Mesenchymal stem cell (in vitro differentiated cells and primary cell): Measurements from ENCODE around the gene MTUS2.
A peak's percentile ranks its signal among the peaks of the same experiment; 100 is the strongest.

Source experiments
- DNase-seq: peaks from one replicate; pipeline ENCODE4 v3.0.0-alpha.2; 2013
- H2AFZ ChIP-seq: one replicate; pipeline ENCODE4 v1.6.1; 2013; ENCODE audit warnings: low read depth, mild to moderate bottlenecking, control low read depth, inconsistent platforms, low read length, moderate library complexity
- H2AK5ac ChIP-seq: 2 replicates; pipeline ENCODE4 v1.6.1; 2013; ENCODE audit warnings: low read length, moderate library complexity, mild to moderate bottlenecking, inconsistent platforms; ENCODE audit not compliant: severe bottlenecking
- H2BK120ac ChIP-seq: one replicate; pipeline ENCODE4 v1.6.1; 2013; ENCODE audit warnings: low read depth, mild to moderate bottlenecking, inconsistent platforms, low read length, moderate library complexity
- H2BK12ac ChIP-seq, 2 experiments: one replicate each; pipeline ENCODE4 v1.6.1; 2013; ENCODE audit warnings: inconsistent platforms in 2 of 2, low read length in 2 of 2, mild to moderate bottlenecking in 2 of 2, moderate library complexity in 2 of 2, control low read depth in 1 of 2
- H2BK15ac ChIP-seq: one replicate; pipeline ENCODE4 v1.6.1; 2013; ENCODE audit warnings: mild to moderate bottlenecking, low read depth, inconsistent platforms; ENCODE audit not compliant: poor library complexity, severe bottlenecking
- H2BK5ac ChIP-seq: 2 replicates; pipeline ENCODE4 v1.6.1; 2013; ENCODE audit warnings: low read depth, mild to moderate bottlenecking, low read length, control low read depth, inconsistent platforms; ENCODE audit not compliant: poor library complexity, severe bottlenecking
- H3K14ac ChIP-seq, 2 experiments: one replicate each; pipeline ENCODE4 v1.6.1; 2013; ENCODE audit warnings: inconsistent platforms in 2 of 2, low read length in 2 of 2, control low read depth in 1 of 2, mild to moderate bottlenecking in 1 of 2, moderate library complexity in 1 of 2
- H3K18ac ChIP-seq, 2 experiments: one replicate each; pipeline ENCODE4 v1.6.1; 2013; ENCODE audit warnings: inconsistent platforms in 2 of 2, low read length in 2 of 2, control low read depth in 1 of 2, low read depth in 1 of 2, mild to moderate bottlenecking in 1 of 2
- H3K23ac ChIP-seq, 2 experiments: one replicate each; pipeline ENCODE4 v1.6.1; 2013; ENCODE audit warnings: inconsistent platforms in 2 of 2, low read length in 2 of 2, mild to moderate bottlenecking in 2 of 2, moderate library complexity in 2 of 2, control low read depth in 1 of 2
- H3K27ac ChIP-seq: 2 replicates; pipeline ENCODE4 v1.5.1; 2013; ENCODE audit warnings: mild to moderate bottlenecking, moderate library complexity, low read length, control low read depth, inconsistent platforms; ENCODE audit not compliant: poor library complexity, severe bottlenecking
- H3K27me3 ChIP-seq, 2 experiments: 2 replicates each; pipeline versions ENCODE4 v1.6.1 to v1.7.0; 2013; ENCODE audit warnings: low read length in 2 of 2, mild to moderate bottlenecking in 2 of 2, moderate library complexity in 2 of 2, control low read depth in 1 of 2, inconsistent platforms in 1 of 2; ENCODE audit not compliant: control insufficient read depth in 1 of 2, insufficient read depth in 1 of 2
- H3K36me3 ChIP-seq, 2 experiments: 2 replicates each; pipeline versions ENCODE4 v1.6.1 to v1.7.0; 2013; ENCODE audit warnings: low read length in 2 of 2, control low read depth in 1 of 2, inconsistent platforms in 1 of 2, low read depth in 1 of 2, mild to moderate bottlenecking in 1 of 2; ENCODE audit not compliant: insufficient read depth in 2 of 2, control insufficient read depth in 1 of 2
- H3K4ac ChIP-seq, 2 experiments: one replicate each; pipeline ENCODE4 v1.6.1; 2013; ENCODE audit warnings: inconsistent platforms in 2 of 2, low read length in 2 of 2, mild to moderate bottlenecking in 2 of 2, moderate library complexity in 2 of 2, control low read depth in 1 of 2, low read depth in 1 of 2
- H3K4me1 ChIP-seq: 2 replicates; pipeline ENCODE4 v1.6.1; 2013; ENCODE audit warnings: low read depth, low read length, control low read depth; ENCODE audit not compliant: control insufficient read depth, insufficient read depth
- H3K4me2 ChIP-seq: 2 replicates; pipeline ENCODE4 v1.6.1; 2013; ENCODE audit warnings: low read length, mild to moderate bottlenecking, inconsistent platforms; ENCODE audit not compliant: poor library complexity, severe bottlenecking
- H3K4me3 ChIP-seq, 2 experiments: 2 replicates each; pipeline versions ENCODE4 v1.5.1 to v1.7.0; 2013; ENCODE audit warnings: low read length in 2 of 2, mild to moderate bottlenecking in 2 of 2, control low read depth in 1 of 2, low read depth in 1 of 2; ENCODE audit not compliant: insufficient read depth in 1 of 2
- H3K79me1 ChIP-seq: replicated peaks from 2 replicates; pipeline ENCODE4 v1.6.1; 2013; ENCODE audit warnings: mild to moderate bottlenecking, control low read depth, low read length, inconsistent platforms; ENCODE audit not compliant: poor library complexity, severe bottlenecking
- H3K9ac ChIP-seq: 2 replicates; pipeline ENCODE4 v1.7.0; 2013; ENCODE audit warnings: mild to moderate bottlenecking, low read length, moderate library complexity
- H3K9me3 ChIP-seq: 2 replicates; pipeline ENCODE4 v1.7.0; 2013; ENCODE audit warnings: mild to moderate bottlenecking, low read length; ENCODE audit not compliant: control insufficient read depth
- H4K8ac ChIP-seq: one replicate; pipeline ENCODE4 v1.6.1; 2013; ENCODE audit warnings: inconsistent platforms, mild to moderate bottlenecking, low read length, moderate library complexity
- H4K91ac ChIP-seq: one replicate; pipeline ENCODE4 v1.6.1; 2013; ENCODE audit warnings: mild to moderate bottlenecking, low read length, inconsistent platforms
- WGBS: methylation state at CpG from one replicate; pipeline ENCODE4 v1.1.7; 2013; ENCODE audit warnings: mixed read lengths; 5-methylcytosine and 5-hydroxymethylcytosine counted together

Gene MTUS2

DNA sequence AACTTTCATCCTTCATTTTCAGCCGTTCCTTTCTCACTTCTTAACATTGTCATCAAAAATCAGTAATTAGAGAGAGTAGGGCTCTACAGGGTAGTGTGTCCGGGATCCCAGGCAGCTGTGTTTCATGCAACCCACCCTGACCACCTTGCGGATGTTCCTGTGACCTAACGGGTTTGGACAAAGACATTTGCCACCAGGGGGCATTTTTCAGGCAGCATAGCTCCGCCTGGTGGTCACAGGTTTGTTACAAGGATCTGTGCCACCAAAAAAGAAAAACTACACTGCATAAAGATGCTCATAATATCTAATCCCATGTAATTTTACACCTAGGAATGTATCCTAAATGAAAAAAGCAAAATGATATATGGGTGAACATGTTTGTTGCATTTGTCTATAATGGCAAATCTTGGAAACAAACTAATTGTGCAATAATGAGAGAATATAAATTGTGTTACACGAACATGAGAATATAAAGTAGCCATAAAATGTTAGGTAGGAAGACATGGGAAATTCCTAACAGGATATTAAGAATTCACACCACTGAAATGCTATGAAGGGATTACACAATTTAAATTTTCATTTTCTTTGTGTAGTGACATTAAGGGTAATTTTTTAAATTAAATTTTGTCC lies 652.3 kb downstream of the MTUS2 start:
- Histone ChIP-seq H3K18ac (no peak overlapping the region), H3K9me3 (no peaks in the 10 kb centered on the region), H2BK5ac (no peak overlapping the region), H2BK12ac (no peak overlapping the region), H3K4me2 (no peak overlapping the region), H2AK5ac (no peak overlapping the region), H2AFZ (no peak overlapping the region), H3K4me1 (no peaks in the 10 kb centered on the region), H3K4me3 (no peak overlapping the region), H3K23ac (no peak overlapping the region), H3K14ac (no peak overlapping the region), H3K79me1 (no peaks in the 10 kb centered on the region), H2BK120ac (no peak overlapping the region), H4K8ac (no peak overlapping the region), H3K9ac (no peak overlapping the region), H2BK15ac (no peak overlapping the region), H3K4ac (no peak overlapping the region), H3K36me3 (no peaks in the 10 kb centered on the region), H3K27me3 (peaks cover 3 to 4% of the 10 kb centered on the region in 2 experiments), H3K27ac (no peak overlapping the region), H4K91ac (no peak overlapping the region)
- DNase-seq, result peak; percentile 76
- WGBS, result 42% methylated on average over 6 of the region's 6 CpGs

DNA sequence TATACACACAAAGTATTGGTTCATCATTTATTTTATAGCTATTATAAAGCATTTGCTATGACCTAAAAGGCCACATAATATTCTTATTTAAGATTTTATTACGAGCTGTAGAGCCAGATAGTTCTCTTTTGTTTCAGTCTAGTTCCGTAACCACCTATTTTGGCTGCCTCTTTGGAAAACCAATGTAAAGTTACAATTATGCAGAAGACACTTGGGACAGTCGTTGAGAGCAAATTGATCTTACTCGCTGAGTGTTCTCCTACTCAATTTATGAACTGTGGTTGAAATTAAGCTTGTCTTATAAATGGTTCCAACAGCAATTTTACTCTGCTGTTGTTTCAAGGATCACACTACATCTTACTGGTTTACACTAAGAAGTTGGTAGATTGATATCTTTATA lies 653.0 kb downstream of the MTUS2 start:
- Histone ChIP-seq H3K18ac (no peak overlapping the region), H4K8ac (no peak overlapping the region), H3K9ac (no peak overlapping the region), H3K27ac (no peak overlapping the region), H2BK5ac (no peak overlapping the region), H4K91ac (no peak overlapping the region), H3K23ac (no peak overlapping the region), H3K36me3 (no peaks in the 10 kb centered on the region), H3K14ac (no peak overlapping the region), H3K9me3 (no peaks in the 10 kb centered on the region), H3K4me2 (no peak overlapping the region), H2AFZ (no peak overlapping the region), H3K4ac (no peak overlapping the region), H2BK15ac (no peak overlapping the region), H3K27me3 (peaks cover 3 to 4% of the 10 kb centered on the region in 2 experiments), H2BK12ac (no peak overlapping the region), H3K4me1 (no peaks in the 10 kb centered on the region), H3K79me1 (no peaks in the 10 kb centered on the region), H2BK120ac (no peak overlapping the region), H3K4me3 (no peak overlapping the region), H2AK5ac (no peak overlapping the region)
- WGBS, result 88% methylated on average over 4 of the region's 4 CpGs
- DNase-seq, result no peak

DNA sequence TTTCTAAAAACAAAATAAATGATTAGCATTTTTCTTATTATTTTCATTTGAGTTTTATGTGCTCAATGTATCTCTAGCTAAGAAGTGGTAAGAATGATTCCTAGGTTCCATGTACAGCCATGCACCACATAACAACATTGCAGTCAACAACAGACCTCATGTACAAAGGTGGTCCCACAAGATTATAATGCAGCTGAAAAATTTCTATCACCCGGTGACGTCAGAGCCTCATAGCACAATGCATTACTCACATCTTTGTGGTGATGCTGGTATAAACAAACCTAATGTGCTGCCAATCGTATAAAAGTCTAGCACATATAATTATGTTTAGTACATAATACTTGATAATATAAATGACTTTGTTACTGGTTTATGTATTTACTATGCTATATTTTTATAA lies 654.9 kb downstream of the MTUS2 start:
- no peak overlapping the region for H3K4me2 ChIP-seq
- no CpG with 5 or more reads among the region's 3 CpGs for WGBS
- no peaks in the 10 kb centered on the region for H3K79me1 ChIP-seq

DNA sequence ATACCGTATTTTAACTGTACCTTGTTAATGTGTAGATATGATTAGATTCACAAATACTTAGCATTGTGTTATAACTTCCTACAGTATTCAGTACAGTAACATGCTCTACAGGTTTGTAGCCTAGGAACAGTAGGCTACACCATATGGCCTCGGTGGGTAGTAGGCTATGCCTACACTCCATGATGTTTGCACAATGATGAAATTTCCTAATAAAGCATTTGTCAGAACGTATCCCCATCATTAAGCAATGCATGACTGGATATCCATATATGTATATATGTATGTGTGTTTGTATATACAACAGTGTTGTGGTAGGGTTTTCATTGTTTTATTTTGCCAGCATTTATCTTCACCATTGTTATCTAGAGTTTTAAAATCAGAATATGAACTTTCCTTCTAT lies 655.9 kb downstream of the MTUS2 start:
- H3K27ac ChIP-seq, result no peak overlapping the region
- H3K4me1 ChIP-seq, result no peaks in the 10 kb centered on the region
- H3K4me2 ChIP-seq, result no peak overlapping the region
- H3K4me3 ChIP-seq, result no peak overlapping the region
- whole genome bisulfite sequencing, result 100% methylated on average over 1 of the region's 3 CpGs
- H3K4ac ChIP-seq, result no peak overlapping the region
- H3K79me1 ChIP-seq, result no peaks in the 10 kb centered on the region
- H2BK12ac ChIP-seq, result no peak overlapping the region
- H2BK5ac ChIP-seq, result no peak overlapping the region
- no peak overlapping the region for H4K8ac ChIP-seq
- no peak overlapping the region for H4K91ac ChIP-seq
- H2BK15ac ChIP-seq, result no peak overlapping the region
- no peak overlapping the region for H3K23ac ChIP-seq
- no peak overlapping the region for H3K14ac ChIP-seq
- no peak overlapping the region for H3K18ac ChIP-seq
- no peak overlapping the region for H3K9ac ChIP-seq
- no peaks in the 10 kb centered on the region for H3K9me3 ChIP-seq
- H2AK5ac ChIP-seq, result no peak overlapping the region
- peaks cover 13 to 25% of the 10 kb centered on the region in 2 experiments for H3K27me3 ChIP-seq
- no peak for DNase-seq
- H2AFZ ChIP-seq, result no peak overlapping the region
- no peak overlapping the region for H2BK120ac ChIP-seq
- no peaks in the 10 kb centered on the region for H3K36me3 ChIP-seq

More for the DNA sequence above, 654.9 kb downstream of the MTUS2 start:
- no peak overlapping the region for H4K8ac ChIP-seq
- peak; percentile 86 for DNase-seq
- no peak overlapping the region for H2BK15ac ChIP-seq
- H3K4me3 ChIP-seq, result no peak overlapping the region
- no peaks in the 10 kb centered on the region for H3K9me3 ChIP-seq
- H3K23ac ChIP-seq, result no peak overlapping the region
- no peak overlapping the region for H2BK120ac ChIP-seq
- peaks cover 7 to 15% of the 10 kb centered on the region in 2 experiments for H3K27me3 ChIP-seq
- no peak overlapping the region for H3K14ac ChIP-seq
- H2AFZ ChIP-seq, result no peak overlapping the region
- no peak overlapping the region for H2BK12ac ChIP-seq
- H3K27ac ChIP-seq, result no peak overlapping the region
- no peaks in the 10 kb centered on the region for H3K4me1 ChIP-seq
- no peak overlapping the region for H2AK5ac ChIP-seq
- H3K18ac ChIP-seq, result no peak overlapping the region
- no peaks in the 10 kb centered on the region for H3K36me3 ChIP-seq
- no peak overlapping the region for H2BK5ac ChIP-seq
- H3K9ac ChIP-seq, result no peak overlapping the region
- H4K91ac ChIP-seq, result no peak overlapping the region
- no peak overlapping the region for H3K4ac ChIP-seq
